Measurements from ENCODE around the gene DELE1.
"Not testable (repeated sequence)": the region's sequence is repeated elsewhere in the genome, so short reads cannot be mapped to it uniquely, and the experiment has no call there.

Gene DELE1

DNA sequence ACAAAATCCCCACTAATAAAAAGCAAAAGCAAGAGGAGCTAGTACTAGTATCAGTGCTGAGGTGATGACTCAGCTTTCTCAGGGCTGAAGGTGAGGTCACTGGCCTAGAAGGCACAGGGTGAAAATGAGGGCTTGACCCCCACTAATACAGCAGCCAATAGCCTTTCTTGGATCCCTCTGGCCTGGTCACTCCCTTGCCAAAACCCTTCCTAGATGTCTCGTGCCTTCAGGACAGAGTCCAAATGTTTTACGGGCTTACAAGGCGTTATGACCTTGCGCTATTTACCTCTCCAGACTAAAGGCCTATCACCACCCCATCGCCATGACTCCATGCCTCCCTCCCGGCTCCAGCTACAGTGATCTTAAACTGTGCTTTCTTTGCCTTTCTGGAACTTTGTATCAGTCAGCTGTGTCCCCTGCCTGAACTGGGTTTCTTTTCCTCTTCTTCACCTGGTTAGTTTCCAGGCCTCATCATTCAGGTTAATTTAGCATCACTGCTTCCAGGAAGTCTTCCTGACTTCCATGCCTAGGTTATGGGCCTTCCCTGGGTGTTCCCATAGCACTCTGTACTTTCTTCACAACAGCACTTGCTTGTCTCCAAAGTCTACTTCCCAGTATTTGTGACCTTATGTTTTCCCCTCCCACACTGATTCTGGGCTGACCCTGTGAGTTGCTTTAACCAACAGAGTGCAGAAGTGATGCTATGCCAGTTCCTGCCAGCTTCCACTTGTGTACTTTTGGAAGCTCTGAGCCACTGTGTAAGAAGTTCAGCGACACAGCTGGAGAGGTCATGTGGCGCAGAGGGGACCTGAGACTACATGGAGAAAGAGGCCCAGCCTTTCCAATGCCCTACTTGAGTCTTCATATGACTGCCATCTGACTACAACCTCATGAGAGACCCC is 4.2 kb upstream of the DELE1 start:
- Histone ChIP-seq H3K4me1 (peaks cover 16% of the 10 kb centered on the region), H4K20me1 (peaks cover 4% of the 10 kb centered on the region; the same call in 1 of the 2 replicates), H3K9ac (no peak overlapping the region), H3K4me2 (no peak overlapping the region), H3K27ac (no peak overlapping the region), H3K27me3 (peaks cover 13% of the 10 kb centered on the region), H3K4me3 (no peak overlapping the region), H3K36me3 (no peaks in the 10 kb centered on the region), H3K9me3 (no peaks in the 10 kb centered on the region)
- TF ChIP-seq Cebpa-rat (IDR thresholded peaks at IDR 0.05) = no peak

DNA sequence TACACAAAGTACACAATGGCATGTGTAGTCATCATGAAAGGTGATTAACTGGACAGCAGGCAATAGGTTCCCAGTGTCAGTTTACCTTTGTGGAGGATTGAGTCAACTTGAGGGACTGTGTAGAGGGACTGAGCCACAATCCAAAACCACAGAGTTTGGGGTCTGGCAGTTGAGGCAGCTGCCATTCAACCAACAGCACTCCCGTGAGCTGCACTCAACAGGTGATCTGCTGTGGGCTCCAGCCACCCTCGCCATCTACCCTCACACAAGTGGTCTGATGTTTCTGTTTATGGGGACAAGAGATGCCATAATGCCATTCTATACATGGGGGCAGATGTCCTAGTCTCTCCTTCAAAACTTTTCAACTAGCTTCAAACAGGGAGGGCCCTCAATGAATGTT is 2.9 kb upstream of the DELE1 start:
- H3K27ac ChIP-seq = no peak overlapping the region
- no peaks in the 10 kb centered on the region for H3K9me3 ChIP-seq
- H3K4me1 ChIP-seq = peaks cover 25% of the 10 kb centered on the region

DNA sequence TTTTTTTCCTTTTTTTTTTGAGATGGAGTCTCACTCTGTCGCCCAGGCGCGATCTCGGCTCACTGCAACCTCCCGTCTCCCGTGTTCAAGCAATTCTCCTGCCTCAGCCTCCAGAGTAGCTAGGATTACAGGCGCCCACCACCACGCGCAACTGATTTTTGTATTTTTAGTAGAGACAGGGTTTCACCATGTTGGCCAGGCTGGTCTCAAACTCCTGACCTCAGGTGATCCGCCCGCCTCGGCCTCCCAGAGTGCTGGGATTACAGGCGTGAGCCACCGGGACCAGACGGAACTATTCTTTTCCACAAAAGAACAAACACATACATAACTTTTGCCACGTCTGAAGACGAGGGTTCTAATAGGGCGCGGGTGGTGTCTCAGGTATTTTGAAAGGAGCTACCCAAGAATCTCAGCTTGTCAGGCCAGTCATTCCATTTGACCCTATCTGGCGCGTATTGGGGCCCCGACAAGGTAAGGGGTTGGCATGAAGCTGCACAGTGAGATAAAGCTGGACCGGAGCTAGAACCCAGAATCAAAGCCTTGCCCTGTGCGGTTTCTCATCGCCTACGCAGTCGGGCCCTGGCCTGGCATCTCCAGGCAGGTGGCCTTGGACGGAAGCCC is 734 bp upstream of the DELE1 start:
- not testable (repeated sequence) for H3K9me3 ChIP-seq, H4K20me1 ChIP-seq, H3K27me3 ChIP-seq
- H3K4me2 ChIP-seq = peak overlapping the region; percentile 88
- peaks cover 25% of the 10 kb centered on the region for H3K4me1 ChIP-seq
- peak overlapping the region; percentile 86 for H3K9ac ChIP-seq
- peaks cover 29% of the 10 kb centered on the region for H3K36me3 ChIP-seq
- H3K27ac ChIP-seq = peak overlapping the region; percentile 91
- peak overlapping the region; percentile 73 for H3K4me3 ChIP-seq

More for the DNA sequence above, 2.9 kb upstream of the DELE1 start:
- Histone ChIP-seq H3K4me2 (no peak overlapping the region), H3K9ac (no peak overlapping the region), H3K36me3 (peaks cover 8% of the 10 kb centered on the region), H3K27me3 (no peaks in the 10 kb centered on the region), H3K4me3 (no peak overlapping the region), H4K20me1 (peaks cover 6% of the 10 kb centered on the region; the same call in 1 of the 2 replicates)
- TF ChIP-seq Cebpa-rat (IDR thresholded peaks at IDR 0.05) = no peak

DNA sequence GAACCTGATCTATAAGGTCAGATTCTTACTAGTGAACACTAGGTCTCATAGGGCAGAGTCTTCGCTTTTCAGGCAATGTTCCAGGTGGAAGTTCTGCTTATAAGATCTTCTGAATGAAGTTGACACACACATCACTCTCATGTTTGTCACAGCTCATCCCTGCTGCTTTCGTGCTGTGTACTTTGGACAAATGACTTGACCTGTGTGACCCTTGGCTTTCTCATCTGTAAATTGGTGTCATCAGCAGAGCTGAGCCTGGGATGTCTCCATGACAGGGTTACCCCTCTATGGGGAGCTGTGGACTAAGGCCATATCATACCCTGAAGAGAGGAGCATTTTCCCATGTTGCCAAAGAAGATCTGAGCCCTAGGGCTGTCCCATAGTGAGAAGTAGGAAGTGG is 2.8 kb downstream of the DELE1 start:
- Histone ChIP-seq H3K36me3 (peaks cover 64% of the 10 kb centered on the region), H3K4me3 (no peak overlapping the region)
- TF ChIP-seq Cebpa-rat (IDR thresholded peaks at IDR 0.05) = no peak

GRCh38 chr5:141928051-141928450 is 4.4 kb downstream of the DELE1 start:
- H3K9ac ChIP-seq = no peak overlapping the region
- H4K20me1 ChIP-seq = peaks cover 19% of the 10 kb centered on the region
- H3K4me3 ChIP-seq = no peak overlapping the region
- no peak for TF ChIP-seq Cebpa-rat (IDR thresholded peaks at IDR 0.05)
- no peaks in the 10 kb centered on the region for H3K27me3 ChIP-seq
- H3K4me2 ChIP-seq = no peak overlapping the region
- no peaks in the 10 kb centered on the region for H3K9me3 ChIP-seq
- peaks cover 17% of the 10 kb centered on the region for H3K4me1 ChIP-seq
- no peak overlapping the region for H3K27ac ChIP-seq
- H3K36me3 ChIP-seq = peaks cover 80% of the 10 kb centered on the region

More for the DNA sequence above, 2.8 kb downstream of the DELE1 start:
- peaks cover 25% of the 10 kb centered on the region for H3K4me1 ChIP-seq
- H3K27me3 ChIP-seq = no peaks in the 10 kb centered on the region
- peaks cover 19% of the 10 kb centered on the region for H4K20me1 ChIP-seq
- H3K27ac ChIP-seq = no peak overlapping the region
- H3K4me2 ChIP-seq = no peak overlapping the region
- no peak overlapping the region for H3K9ac ChIP-seq
- no peaks in the 10 kb centered on the region for H3K9me3 ChIP-seq

- Histone ChIP-seq H3K4me2 (no peak overlapping the region), H3K27me3 (no peaks in the 10 kb centered on the region), H3K4me3 (no peak overlapping the region), H3K9ac (no peak overlapping the region), H3K36me3 (peaks cover 95% of the 10 kb centered on the region), H3K9me3 (no peaks in the 10 kb centered on the region), H3K4me1 (peaks cover 8% of the 10 kb centered on the region), H4K20me1 (peaks cover 14% of the 10 kb centered on the region), H3K27ac (no peak overlapping the region)
- no peak for TF ChIP-seq Cebpa-rat (IDR thresholded peaks at IDR 0.05)
Measured at GRCh38 chr5:141929398-141930058, 5.9 kb downstream of the DELE1 start.

DNA sequence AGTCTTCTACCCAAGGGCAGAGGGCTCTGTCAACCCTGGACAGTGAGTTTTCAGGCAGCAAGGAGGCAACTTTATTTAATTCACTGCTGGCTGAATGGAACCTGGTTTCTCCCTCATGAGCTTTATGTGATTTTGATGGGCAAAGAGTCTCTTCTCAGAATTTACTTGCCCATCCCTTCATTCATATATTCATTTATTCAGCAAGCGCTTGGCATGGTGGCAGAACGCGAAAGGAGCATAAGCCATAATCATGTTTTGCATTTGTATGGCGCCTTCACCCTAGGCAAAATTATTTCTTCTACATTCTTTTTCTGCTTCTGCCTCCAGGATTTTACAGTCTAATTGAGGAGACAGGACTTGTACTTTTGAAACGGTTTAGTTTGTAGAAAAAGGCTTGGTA is 8.0 kb downstream of the DELE1 start:
- no peak overlapping the region for H3K4me3 ChIP-seq
- TF ChIP-seq Cebpa-rat (IDR thresholded peaks at IDR 0.05) = no peak
- no peak overlapping the region for H3K4me2 ChIP-seq
- H3K27me3 ChIP-seq = no peaks in the 10 kb centered on the region
- no peaks in the 10 kb centered on the region for H3K4me1 ChIP-seq
- H4K20me1 ChIP-seq = peaks cover 13% of the 10 kb centered on the region; the same call in 1 of the 2 replicates
- no peak overlapping the region for H3K9ac ChIP-seq
- H3K9me3 ChIP-seq = no peaks in the 10 kb centered on the region
- peaks cover 99% of the 10 kb centered on the region for H3K36me3 ChIP-seq
- H3K27ac ChIP-seq = no peak overlapping the region

DNA sequence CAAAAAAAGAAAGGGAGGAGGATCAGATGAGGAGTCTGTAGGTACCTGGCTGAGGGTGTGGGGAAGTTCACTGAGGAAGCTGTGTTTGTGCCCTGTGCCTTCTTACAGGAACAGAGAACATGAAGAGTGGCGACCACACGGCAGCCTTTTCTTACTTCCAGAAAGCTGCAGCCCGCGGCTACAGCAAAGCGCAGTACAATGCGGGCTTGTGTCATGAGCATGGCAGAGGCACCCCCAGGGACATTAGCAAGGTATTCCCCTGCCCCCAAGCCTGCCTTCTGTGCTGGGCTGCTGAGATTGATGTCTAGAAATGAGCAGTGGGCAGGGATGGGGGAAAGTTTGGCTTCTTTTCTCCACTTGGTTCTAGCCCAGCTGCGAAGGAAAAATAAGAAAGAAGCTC is 9.5 kb downstream of the DELE1 start:
- no peaks in the 10 kb centered on the region for H3K27me3 ChIP-seq
- no peak overlapping the region for H3K4me3 ChIP-seq
- H3K4me1 ChIP-seq = no peaks in the 10 kb centered on the region
- H3K9me3 ChIP-seq = no peaks in the 10 kb centered on the region
- H4K20me1 ChIP-seq = peaks cover 13% of the 10 kb centered on the region; the same call in 1 of the 2 replicates
- H3K27ac ChIP-seq = no peak overlapping the region
- H3K9ac ChIP-seq = no peak overlapping the region
- H3K4me2 ChIP-seq = no peak overlapping the region
- no peak for TF ChIP-seq Cebpa-rat (IDR thresholded peaks at IDR 0.05)
- peaks cover 97% of the 10 kb centered on the region for H3K36me3 ChIP-seq

DNA sequence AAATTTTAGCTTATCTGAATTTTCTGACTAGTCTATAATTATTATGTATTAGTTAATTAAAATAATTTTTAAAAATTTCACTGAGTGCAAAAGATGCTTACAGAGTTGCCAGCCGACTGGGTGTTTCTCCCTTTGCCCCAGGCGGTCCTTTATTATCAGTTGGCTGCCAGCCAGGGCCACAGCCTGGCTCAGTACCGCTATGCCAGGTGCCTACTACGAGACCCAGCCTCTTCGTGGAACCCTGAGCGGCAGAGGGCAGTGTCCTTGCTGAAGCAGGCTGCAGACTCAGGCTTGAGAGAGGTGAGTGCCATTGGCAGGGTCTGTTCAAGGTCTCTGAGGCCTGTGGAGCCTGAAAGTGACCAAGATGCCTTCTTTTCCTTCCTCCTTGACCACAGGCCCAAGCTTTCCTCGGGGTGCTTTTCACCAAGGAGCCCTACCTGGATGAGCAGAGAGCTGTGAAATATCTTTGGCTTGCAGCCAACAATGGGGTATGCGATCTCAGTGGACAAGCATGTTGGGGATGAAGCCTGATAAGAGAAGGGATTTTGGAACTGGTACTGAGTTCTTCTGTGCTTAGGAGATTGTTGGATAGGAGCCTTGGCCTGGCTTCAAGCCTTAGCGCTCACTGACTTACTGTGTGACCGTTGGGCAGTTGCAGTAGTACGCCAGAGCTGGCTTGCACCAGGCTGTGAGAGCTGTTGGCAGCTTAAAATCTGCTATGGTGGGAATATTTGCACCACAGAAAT is 10.6 kb downstream of the DELE1 start:
- no peaks in the 10 kb centered on the region for H3K27me3 ChIP-seq
- H3K36me3 ChIP-seq = peaks cover 97% of the 10 kb centered on the region
- H3K9ac ChIP-seq = no peak overlapping the region
- H3K4me3 ChIP-seq = no peak overlapping the region
- no peak overlapping the region for H3K4me2 ChIP-seq
- H3K9me3 ChIP-seq = no peaks in the 10 kb centered on the region
- H3K27ac ChIP-seq = no peak overlapping the region
- H3K4me1 ChIP-seq = no peaks in the 10 kb centered on the region
- H4K20me1 ChIP-seq = peaks cover 13% of the 10 kb centered on the region; the same call in 1 of the 2 replicates
- TF ChIP-seq Cebpa-rat (IDR thresholded peaks at IDR 0.05) = no peak

Measured in BLaER1 (cell line).